Fibroblast of skin of right biceps (primary cell): ENCODE measurements around the gene PLXNA2.
A peak's percentile ranks its signal among the peaks of the same experiment; 100 is the strongest.

Source experiments
- DNase-seq: peaks from one replicate; pipeline ENCODE4 v3.0.0-alpha.2; 2013

Gene PLXNA2, protein sequence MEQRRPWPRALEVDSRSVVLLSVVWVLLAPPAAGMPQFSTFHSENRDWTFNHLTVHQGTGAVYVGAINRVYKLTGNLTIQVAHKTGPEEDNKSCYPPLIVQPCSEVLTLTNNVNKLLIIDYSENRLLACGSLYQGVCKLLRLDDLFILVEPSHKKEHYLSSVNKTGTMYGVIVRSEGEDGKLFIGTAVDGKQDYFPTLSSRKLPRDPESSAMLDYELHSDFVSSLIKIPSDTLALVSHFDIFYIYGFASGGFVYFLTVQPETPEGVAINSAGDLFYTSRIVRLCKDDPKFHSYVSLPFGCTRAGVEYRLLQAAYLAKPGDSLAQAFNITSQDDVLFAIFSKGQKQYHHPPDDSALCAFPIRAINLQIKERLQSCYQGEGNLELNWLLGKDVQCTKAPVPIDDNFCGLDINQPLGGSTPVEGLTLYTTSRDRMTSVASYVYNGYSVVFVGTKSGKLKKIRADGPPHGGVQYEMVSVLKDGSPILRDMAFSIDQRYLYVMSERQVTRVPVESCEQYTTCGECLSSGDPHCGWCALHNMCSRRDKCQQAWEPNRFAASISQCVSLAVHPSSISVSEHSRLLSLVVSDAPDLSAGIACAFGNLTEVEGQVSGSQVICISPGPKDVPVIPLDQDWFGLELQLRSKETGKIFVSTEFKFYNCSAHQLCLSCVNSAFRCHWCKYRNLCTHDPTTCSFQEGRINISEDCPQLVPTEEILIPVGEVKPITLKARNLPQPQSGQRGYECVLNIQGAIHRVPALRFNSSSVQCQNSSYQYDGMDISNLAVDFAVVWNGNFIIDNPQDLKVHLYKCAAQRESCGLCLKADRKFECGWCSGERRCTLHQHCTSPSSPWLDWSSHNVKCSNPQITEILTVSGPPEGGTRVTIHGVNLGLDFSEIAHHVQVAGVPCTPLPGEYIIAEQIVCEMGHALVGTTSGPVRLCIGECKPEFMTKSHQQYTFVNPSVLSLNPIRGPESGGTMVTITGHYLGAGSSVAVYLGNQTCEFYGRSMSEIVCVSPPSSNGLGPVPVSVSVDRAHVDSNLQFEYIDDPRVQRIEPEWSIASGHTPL (N-terminal part only)

DNA sequence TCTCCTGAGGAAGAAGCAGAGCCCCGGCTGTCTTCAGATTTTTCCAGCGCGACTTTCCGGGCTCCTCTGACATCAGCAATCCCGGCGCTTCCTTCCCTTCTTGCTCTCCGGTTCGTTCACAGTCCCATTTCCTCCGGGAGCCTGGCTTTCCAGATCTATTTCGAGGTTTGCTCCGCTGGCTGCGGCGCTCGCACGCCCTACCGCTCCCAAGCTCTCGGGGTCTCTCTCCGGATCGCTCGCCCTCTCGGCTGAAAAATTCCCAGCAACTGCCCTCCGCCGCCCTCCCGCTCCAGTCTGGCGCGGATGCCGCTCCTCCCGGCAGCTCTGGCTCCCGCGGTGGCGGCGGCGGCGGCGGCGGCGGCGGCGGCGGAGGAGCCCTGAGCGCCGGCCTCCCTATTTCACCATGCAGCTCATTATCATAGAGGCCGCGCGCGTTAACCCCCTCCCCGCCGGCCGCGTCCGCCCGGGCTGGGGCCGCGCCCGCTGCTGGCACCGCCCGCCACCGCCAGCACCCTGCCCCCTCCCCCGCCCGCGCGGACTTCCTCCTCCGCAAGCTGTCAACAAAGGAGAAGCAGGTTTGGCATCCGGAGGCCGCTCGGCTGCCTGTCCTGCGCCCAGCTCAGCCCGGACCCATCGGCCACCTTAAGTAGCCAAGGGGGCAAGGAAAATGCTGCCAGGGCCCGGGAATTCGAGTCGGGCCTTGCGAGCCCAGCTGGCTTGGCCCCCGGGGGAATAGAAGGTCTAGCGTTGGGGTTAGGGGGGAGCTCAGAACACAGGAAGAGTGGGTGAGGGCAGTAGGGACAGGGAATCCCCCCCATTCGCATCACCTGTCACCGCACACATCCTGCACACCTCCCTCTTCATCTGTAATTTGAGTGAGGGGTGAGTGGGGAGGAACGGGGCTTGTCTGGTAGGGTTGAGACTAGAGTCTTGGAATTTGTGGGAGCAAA, at the start of gene PLXNA2:
TSS of gene PLXNA2 (minus strand) at position 418 of the 950 bp plus-strand sequence. CDS start 26,462 bp downstream, outside the sequence.
- peak; percentile 58 for DNase-seq

DNA sequence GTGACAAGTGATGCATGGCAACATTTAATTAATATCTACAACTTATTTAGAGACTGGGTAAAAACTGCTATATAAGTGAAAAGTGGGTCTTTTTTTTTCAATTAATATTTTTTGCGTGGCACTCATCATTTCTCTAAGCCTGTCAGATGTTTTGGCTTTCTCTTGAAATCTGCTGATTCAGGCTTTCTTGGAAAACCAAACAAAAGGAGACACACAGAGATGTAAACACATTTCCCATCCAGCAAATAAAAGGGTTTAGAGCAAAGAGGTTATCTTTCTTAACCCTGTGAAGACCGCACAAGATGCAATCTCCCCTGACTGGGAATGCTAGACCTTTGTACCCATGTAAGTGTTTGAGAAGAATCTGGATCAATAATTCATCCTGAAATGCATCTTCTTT, 48.7 kb upstream of the PLXNA2 start:
- no peak for DNase-seq

DNA sequence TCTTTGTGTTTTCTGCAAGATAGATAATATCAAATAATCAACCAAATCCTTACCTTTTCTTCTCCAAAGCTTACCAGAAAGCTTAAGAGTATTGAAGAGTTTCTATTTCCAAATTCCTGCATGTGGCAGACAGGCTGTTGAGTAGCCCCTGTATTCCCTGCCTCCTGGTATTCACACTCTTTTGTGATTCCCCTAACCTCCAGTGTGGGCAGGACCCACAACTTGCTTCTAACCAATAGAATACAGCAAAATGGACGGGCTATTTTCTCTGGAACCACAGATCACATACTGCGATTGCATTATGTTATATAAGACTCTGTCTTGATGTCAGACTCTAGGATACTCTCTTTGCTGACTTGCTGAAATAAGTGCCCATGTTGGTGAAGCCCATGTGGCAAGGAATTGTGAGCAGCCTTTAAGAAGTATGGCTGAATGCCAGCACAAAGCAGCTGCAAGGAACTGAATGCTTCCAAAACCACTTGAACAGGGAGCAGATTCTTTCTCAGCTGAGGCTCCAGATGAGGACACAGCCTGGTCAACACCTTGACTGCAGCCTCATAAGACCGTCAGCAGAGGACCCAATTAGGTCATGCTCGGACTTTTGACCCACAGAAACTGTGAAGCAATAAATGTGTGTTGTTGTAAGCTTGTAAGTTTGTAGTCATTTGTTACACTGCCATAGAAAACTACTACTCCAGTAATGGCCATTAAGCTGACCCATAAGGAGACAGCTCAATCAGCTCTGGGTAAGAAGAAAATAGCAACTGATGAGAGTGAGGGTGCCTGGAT, 47.9 kb upstream of the PLXNA2 start:
- DNase-seq, result no peak

DNA sequence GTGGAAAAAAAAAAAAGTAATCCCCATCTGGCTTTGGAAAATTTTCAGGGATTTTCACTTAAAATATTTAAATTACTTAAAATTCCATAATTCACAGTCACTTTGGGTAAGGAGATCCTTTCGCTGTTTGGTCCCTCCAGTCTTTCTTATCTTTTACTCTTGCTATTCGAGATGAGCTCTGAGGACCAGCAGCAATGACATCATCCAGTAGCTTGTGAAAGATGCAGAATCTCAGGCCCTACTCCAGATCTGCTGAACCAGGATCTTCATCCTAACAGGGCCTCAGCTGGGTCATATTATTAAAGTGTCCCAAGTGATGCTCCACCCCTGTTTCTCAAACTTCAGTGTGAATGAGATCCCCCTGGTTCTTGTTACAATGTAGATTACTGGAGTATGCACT, 46.9 kb upstream of the PLXNA2 start:
- no peak for DNase-seq

DNA sequence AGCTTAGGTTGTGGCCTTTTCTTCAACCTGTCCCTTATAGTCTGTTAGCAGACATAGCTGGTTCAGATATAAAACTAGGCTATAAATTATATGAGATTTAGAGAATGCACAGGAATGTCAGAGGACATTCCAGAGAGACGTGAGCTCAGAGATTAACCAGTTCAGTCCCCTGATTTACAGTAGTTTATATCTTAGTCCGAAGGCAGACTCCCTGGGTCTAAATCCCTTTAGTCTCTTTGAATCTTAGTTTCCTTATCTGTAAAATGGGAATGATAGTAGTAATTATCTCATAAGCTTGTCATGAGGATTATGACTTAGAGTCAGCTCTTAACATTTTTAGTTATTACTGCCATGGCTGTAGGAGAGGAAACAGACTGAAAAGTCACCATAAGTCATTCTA, 45.5 kb upstream of the PLXNA2 start:
- no peak for DNase-seq

DNA sequence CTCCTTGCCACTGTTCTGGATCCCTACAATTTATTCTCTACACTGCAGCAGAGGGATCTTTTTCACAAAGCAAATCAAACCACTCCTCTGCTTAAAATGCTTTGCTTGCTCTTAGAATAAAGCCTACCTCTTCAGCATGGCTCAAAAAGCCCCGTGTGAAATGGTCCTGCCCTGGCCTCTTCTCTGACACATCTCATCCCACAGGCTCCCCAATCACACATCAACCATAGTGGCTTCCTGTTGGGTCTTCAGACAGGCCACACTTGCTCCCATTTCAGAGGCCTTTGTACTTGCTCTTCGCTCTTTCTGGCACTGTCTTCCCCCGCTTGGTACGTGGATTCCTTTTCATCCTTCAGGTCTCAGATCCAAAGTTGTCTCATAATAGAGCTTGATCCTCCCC, 44.3 kb upstream of the PLXNA2 start:
- DNase-seq, result no peak

DNA sequence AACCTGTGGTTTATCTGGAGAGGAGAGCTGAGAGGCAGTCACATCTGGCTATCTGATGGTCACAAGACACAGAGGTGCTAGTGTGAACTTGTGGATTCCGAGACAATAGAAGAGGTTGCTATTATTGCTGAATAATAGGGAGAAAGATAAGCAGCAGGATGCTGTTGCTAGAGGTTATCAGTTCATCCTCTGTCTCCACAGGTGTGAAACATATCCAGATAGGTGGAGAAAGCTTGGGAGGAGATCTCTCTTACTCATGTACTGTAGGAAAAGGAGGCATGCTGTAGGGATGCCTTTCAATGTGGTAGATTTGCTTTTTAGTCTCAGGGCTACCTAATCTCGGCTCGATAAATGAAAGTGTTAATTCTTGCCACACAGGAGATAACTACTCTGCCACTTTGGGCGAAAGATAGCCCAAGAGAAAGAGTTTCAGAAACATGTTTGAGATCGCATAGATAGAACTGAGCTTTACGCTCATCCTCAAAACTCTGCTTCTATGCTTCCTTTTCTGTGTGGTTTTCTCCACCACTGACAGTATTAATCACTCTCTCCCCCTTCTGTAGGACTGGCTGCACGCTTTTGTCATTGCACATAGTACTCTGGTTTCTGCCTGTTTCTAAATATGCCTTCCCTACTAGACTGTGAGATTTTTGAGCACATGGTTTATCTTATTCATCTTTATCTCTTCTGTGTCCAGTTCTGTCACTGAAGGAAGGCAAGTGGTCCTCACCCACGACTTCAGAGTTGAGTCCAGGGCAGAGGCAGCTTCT, 36.7 kb upstream of the PLXNA2 start:
- DNase-seq, result no peak

DNA sequence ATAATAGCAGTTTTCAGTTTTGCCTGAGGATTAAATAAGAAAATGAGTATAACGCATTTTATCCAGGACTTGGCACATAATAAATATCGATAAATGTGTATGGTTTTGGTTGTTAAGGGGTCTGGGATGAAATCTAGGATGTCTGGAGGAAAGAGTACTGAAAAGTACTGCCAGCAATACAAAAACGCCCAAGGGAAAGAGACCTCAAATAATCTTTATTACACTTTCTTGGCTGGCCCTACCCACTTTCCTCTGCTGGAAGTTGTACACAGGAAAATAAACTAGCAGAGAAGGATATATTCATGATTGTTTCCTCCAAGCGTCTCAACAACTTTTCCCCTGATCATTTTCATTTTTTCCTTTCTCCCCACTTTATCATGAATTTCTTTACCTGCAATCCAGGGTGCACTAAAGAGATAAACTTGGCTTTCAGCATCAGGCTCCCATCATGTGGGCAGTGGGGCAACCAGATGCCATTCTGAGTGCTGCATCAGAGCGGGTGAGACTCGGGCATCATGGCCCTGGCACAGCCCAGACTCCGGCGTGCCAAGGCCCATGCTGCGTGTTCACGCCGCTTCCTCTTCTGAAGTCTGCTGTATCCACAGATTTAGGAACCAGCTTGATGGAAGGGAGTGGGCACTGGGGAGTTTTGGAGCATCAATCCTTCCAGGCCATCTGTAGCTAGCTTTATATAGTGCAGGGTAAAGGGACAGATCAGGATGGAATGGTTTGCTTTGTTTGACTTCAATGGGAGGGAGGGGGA, 35.8 kb upstream of the PLXNA2 start:
- DNase-seq, result no peak

DNA sequence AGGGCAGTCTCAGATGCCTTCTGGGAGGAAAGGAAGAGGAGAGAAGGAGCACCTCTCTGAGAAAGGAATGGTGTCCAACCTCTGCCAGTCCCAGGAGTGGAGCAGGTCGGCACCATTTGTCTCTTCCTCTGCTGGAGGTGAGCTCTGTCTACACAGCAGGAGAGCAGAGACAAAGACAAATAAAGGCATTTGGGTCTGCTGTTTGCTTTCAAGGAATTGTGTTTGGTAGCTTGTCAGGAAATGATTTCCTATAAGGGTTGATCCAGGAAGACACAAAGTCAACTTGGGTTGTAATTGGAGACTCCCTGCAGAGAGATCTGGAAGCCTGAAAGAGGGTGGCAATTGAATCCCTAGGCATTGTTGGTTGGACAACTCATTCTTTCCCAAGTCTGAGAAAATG, 34.5 kb upstream of the PLXNA2 start:
- DNase-seq, result no peak

DNA sequence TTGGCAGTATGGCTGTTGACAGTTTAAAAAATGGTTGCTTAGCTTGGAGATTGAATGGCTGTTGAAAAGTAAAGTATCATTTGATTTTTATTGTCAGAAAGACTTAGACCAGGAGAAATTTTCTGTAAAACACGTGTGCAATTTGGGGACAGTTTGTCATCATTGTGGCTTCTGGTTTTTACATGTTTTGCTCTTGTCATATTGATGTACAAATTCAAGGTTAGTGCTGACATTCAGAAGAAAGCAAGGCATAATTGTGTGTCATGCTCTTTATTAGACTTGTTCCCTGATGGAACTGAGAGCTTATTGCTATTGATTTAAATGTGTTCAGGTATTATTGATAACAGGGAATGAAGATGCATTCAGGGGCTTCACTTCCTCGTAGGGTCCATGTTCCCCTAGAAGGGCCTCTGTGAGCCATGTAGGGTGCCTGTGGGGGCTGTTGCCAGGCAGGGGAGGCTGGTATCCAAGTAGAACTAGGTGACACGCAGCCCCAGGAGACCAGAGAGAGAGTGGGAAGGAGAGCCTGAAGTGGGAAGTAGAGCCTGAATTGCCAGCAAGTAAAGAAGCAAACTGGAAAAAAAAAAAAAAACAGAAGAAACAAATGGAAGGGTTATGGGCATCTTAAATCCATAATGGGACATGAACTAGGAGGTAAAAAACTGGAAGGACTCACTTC, 32.7 kb upstream of the PLXNA2 start:
- DNase-seq, result no peak

DNA sequence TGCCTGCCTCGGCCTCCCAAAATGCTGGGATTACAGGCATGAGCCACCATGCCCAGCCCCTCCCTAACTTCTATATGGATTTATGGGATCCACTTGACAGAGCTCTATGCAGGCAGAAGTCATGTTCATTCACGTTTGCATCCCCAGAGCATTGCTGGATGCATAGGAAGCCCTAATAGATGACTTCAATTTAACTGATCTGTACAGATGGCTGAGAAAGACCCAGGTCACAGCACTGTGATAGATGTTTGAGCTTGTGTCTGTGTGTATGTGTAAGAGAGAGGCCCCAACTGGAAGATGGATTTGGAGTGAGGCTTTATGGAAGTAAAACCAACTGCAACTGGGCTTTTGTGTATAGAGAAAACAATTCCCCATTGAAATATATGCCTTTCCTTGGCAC, 30.9 kb upstream of the PLXNA2 start:
- no peak for DNase-seq

DNA sequence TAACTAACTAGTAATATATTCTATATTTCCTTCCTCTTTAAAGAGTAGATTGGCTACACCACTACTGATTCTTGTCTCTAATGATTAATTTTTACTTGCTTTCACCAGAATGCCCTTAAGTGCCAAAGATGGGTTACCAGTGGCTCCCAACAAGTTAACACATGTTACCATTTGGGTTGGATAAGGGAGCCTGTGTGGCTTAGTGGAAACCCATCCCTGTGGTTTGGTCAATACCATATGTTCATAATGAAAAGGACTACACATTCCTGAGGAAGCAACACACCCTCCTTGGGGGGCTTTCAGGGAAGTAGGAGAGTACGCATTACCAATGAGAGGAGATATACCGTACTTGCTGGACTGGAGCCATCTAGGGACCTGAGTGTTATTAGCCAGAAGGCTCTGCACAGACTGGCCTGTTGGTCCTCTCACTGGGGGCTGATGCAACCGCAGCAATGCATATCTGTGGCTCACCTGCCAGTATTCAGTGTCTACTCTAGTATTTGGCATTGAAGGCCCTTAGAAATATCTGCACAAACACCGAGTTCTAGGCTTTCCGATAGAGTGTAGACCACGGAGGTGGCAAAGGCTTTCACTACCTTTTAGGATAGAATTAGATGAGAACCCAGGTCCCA, 29.3 kb upstream of the PLXNA2 start:
- DNase-seq, result no peak

DNA sequence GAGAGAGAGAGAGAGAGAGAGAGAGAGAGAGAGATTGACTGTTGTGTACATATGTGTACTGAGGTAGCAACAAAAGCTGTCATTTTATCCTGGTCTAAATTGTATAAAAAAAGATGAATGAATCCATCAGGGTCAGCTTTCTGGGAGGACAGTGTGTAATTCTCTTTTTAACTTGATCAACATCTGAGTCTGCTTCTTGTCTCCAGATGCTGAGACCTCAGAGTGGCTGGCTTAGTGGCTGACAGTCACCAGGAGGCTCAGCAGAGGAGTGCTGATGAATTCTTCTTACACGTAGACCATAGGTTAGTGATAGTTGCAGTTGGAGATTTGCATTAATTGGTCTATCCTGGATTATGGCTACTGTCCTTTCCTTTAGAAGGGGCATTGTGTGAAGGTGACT, 28.5 kb upstream of the PLXNA2 start:
- DNase-seq, result no peak

DNA sequence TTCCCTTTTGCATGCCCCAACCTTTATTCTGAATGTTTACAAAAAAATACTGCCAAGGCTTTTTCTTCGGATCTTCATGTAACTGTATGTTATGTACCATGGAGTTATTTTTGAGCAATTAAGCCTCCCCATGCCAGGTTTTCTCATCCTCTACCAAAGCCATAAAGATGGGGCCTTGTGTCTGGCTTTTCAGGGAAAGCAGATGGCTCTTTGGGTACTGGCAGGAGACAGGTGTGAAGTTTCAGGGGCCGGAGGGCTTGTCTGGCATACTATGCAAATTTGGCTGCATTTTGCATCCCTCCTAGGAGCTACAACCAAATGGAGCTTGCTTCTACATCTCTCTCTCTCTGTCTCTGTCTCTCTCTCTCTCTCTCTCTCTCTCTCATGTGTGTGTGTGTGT, 28.1 kb upstream of the PLXNA2 start:
- no peak for DNase-seq

DNA sequence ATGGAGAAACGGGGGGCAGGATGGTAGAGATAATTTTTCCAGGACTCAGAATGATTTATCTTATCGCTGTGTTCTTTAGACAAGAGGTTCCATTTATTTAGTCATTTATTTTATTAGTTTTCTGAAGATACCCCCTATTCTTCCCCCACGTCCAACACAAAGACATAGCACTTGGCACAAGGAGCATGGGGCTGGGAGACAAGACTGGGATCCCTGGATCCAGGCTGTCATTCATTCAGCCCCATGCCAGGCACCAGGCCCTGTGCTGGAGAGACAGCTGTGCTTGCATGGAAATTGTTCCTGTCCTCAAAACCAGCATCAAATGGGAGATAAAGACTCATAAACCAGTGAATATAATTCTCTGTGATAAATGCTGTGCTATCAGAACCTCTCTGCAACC, 27.1 kb upstream of the PLXNA2 start:
- DNase-seq, result no peak

DNA sequence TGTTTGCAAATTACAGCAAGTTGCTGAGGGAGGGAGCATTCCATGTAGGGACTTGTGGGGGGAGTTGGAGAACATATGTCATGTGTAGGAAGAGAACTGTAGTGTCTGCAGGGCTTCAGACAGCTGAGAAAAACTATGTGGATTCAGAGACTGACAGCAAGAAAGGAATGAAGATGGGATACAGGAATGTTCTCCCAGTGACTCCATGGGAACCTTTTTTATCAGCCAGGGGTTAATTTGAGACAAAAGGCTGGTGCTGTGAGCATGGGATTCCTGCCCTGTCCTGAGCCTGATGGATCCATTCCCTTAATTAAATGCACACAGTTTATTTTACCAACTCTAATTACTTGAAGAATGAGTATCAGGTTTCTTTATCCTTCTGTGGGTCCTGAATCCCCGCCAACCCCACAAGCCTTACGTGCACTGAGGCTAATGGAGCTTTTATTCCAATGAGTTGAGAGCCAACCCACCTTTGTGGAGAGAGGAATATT, 26.5 kb upstream of the PLXNA2 start:
- DNase-seq, result peak; percentile 55

DNA sequence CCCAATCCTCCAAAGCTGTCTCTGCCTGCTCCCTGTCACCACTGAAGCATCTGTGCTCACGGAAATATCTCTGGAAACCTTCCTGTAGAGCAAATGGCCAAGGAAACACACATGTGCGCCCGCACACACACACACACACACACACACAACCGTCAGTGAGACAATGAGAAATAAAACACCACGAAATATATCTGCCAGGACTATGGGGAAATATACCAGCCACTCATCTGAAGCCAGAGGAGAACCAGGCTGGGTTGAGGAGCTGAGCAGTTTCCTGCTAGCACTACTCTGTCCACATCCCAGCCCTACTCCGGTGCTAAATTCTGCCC, 25.1 kb upstream of the PLXNA2 start:
- DNase-seq, result peak; percentile 31

DNA sequence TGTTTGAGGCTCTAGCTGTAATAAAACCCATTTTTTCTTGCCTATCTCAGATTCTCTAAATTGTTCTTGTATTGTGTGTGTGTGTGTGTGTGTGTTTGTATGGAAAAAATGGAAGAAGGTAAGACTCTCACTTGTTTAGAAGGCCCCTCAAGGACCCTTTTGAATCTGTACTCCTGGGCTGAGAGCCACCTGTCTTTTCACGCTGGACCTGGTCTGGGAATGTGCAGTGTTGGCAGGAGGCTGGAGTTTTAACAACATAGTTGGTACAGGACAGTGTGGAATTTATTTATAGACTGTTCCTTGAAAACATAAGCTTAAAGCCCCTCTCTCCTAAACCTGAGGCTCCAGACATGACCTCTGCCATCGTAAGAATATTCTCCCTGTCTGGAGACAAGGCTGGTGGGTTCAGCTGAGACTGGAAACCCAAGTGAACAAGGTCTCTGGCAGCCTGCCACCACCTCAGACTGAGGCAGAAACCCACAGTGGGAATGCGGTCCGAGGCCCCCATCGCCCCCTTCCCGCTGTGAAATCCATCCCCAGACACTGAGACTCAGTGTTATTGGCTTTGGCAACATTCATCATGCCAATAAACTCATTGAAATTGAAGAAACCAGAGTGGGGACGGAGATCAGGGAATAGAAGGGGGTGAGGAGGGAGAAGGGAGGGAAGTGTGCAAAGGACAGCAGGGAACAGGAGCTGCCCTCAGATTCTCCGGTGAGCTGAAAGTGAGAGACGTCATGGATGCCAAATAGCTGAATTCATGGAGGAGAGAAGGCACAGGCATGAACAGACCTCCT, 24.6 kb upstream of the PLXNA2 start:
- no peak for DNase-seq
